Astrocyte (in vitro differentiated cells and primary cell): Measurements from ENCODE around the gene TET1.
"Not testable (repeated sequence)": the region's sequence is repeated elsewhere in the genome, so short reads cannot be mapped to it uniquely, and the experiment has no call there.

Experiments used
- CTCF ChIP-seq: IDR thresholded peaks from 2 replicates; pipeline ENCODE4 v1.5.1; 2011; ENCODE audit warnings: low read depth, mild to moderate bottlenecking, inconsistent platforms, low read length, moderate library complexity; ENCODE audit not compliant: insufficient read depth
- EZH2 ChIP-seq: IDR thresholded peaks from 2 replicates; pipeline ENCODE4 v1.6.1; 2012; ENCODE audit warnings: mild to moderate bottlenecking, low read length, inconsistent platforms; ENCODE audit not compliant: insufficient read depth

- TF ChIP-seq CTCF, EZH2: not testable (repeated sequence)
Measured at GRCh38 chr10:68516216-68516615, 43.9 kb upstream of the TET1 start.
